Measurements from ENCODE around the gene PADI6.
"Not testable (repeated sequence)": the region's sequence is repeated elsewhere in the genome, so short reads cannot be mapped to it uniquely, and the experiment has no call there.

Gene PADI6

DNA sequence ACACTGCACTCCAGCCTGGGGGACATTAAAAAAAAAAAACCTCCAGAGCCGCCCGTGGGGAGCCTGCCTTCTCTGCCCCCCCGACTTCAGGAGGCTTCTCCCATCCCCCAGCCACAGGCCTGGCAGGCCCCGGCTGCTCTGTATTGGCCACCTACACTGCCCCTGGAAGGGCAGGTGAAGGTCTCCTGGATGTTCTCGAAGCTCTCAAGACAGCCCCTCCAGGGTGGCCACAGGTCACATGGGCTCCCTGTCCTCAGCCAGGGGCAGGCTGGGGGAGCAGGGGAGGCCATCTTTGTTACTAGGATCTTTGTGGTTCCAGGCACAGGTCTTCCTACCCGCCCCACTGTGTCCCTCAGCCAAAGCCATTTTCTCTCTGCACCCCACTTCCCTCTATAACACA lies 32.8 kb downstream of the PADI6 start:
- TF ChIP-seq, protein P1, sequence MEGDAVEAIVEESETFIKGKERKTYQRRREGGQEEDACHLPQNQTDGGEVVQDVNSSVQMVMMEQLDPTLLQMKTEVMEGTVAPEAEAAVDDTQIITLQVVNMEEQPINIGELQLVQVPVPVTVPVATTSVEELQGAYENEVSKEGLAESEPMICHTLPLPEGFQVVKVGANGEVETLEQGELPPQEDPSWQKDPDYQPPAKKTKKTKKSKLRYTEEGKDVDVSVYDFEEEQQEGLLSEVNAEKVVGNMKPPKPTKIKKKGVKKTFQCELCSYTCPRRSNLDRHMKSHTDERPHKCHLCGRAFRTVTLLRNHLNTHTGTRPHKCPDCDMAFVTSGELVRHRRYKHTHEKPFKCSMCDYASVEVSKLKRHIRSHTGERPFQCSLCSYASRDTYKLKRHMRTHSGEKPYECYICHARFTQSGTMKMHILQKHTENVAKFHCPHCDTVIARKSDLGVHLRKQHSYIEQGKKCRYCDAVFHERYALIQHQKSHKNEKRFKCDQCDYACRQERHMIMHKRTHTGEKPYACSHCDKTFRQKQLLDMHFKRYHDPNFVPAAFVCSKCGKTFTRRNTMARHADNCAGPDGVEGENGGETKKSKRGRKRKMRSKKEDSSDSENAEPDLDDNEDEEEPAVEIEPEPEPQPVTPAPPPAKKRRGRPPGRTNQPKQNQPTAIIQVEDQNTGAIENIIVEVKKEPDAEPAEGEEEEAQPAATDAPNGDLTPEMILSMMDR (conservative IDR thresholded peaks at IDR 0.05), result no peak
- H3K27ac ChIP-seq, result no peak overlapping the region

DNA sequence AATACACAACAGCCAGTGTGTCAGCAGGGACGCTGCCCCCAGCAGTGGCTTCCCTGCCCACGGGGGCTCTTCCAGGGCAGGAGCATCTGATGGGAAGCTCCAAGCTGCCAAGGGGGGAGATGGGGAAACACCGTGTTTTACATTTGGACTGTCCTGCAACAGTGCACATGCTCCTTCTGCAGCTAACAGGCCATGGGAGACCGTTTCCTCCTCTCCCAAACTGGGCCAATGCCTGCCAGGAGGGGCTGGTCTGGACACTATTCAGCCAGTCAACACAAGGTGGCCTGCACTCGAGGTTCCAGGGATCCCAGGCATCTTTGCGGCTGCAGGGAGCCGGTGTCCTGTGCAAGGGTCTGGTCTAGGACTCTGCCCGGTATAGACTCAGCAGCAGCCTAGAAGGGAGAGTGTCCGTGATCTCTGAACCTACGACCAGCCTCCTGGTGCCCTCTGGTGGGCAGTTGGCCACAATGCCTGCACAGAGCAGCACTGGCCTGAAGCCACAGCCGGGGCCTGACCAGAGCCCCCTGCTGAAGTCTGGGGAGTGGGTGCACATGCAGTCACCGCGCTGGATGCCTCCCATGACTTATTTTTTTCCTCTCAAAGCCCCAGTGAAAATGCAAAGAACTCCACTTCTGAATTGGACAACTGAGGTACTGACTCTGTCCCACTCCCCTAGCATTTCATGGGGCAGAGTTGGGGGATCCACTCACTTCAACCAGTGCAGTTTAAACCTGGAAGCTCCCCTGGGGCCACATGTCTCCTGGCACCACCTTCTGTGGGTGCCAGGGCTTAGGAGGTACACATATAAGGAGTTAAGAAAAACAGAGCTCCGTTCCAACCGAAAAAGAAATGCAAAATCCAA lies 34.1 kb downstream of the PADI6 start:
- H3K27ac ChIP-seq, result no peak overlapping the region
- TF ChIP-seq, protein P1 (conservative IDR thresholded peaks at IDR 0.05), result peak; percentile 89

DNA sequence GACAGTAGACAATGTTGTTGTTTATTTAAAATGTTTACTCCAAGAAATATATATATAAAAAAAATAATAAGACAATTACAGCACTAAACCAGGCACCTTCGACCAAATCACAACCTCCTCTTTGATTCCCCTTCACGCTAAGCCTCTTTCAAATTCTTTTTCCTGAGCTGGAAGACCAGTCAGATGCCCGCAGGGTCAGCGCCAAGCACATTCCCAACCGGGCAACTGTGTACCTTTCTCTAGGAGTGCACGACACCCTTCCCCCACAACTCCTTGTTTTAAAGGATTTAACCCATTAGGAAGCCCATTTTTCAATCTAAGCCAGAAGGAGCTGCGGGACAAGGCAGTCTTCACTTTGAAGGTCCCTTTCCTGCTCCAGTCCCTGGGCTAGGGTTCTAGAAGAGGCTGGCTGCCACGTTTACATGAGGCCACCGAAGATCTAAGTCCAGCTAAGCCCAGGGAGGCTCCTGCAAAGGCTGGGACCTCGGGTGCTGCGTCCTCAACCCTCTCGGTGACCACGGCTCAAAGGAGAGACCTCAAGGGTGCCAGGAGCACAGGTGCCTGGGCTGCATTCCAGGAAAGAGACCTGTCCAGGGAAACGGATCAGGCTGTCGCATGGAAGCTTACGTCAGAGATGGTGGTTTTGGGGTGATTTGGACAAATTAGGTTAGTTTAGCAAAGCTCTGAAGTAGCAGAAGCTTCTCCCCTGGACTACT lies 34.9 kb downstream of the PADI6 start:
- not testable (repeated sequence) for H3K27ac ChIP-seq

DNA sequence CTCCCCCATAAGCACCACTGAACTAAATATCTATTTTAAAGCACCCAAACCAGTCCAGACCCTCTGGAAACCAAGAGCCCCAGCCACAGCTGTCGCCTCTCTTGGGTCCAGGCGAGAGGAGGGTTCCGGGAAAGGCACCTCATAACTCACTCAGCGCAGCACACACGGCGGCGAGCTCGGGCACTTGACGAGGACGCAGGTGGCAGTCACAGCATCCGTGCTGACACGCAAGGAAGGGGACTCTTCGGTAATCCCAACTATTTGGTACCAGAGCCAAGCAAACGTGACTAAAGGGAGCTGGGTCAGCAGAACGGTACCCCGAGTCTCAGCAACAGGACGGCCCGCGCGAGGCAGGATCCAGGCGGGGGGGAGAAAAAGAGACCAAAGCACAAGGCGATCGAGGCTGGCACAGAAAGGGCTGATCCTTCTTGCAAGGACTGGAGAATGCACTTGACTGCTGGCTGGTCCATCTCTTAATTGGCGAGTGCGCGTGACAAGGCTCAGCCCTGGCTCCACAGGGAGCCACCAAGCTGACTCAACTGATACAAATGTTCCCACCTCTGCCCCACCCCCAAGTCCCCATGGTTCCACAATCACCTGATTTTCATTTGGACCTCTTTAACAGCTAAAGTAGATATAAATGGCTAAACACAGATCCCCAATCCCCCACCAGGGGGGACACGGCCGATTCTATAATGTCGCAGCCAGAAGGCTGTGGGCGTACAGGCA lies 36.0 kb downstream of the PADI6 start:
- not testable (repeated sequence) for H3K27ac ChIP-seq

DNA sequence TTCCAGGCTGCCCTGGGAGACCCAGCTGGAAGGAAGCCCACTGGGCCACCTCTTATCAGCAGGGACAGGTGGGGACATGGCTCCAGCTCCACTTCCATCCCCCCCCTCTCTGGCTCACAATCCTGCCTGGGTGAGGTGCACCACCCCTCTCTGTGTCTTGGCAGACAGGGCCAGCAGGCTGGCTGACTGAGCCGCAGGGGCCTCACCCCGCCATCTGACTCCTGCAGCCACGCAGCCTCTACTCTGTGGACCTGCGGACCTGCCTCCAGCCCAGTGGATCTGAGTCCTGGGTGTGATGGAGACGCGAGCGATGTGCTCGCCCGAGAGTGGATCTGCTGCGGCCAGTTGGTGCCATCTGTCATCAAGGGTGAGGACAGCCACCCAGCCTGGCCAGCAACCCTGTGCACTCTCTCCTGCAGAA lies 37.4 kb downstream of the PADI6 start:
- TF ChIP-seq, protein P1 (conservative IDR thresholded peaks at IDR 0.05), result no peak
- H3K27ac ChIP-seq, result no peak overlapping the region

DNA sequence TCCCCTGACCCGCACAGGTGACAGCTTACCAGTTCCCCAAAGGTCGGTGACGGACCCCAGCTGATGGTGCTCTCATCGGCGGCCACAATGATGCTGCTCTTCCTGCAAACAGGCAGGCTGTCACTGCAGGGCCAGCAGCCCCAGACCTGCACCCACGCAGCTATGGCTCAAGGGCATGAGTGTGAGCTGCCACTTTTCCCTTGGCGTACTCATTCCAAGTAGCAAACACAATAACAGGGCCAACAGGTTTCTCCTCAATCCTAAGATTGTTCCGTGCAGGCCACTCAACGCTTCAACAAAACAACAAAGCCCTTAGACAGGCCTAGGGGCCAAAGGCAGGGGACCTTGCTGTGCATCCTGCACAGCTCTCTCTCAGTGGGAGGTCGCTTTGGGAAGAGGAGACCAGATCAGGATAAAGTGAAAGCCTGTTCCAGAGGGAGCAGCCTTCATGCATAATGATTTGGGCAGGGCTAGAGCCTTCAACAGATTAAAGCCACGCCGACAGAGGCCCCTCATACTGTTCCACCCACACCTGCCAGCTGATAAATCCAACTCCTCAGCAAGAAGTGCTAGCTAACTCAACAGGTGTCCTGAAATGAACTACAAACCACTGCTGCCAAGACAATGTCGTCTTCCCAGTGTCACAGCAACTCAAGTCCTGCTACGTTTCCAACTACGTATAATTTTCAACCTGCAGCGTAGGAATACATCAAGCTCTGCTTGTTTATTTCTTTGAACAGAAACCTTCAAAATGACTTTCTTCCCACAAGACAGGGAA lies 40.3 kb downstream of the PADI6 start:
- H3K27ac ChIP-seq, result peak overlapping the region; percentile 18
- TF ChIP-seq, protein P1 (conservative IDR thresholded peaks at IDR 0.05), result no peak

DNA sequence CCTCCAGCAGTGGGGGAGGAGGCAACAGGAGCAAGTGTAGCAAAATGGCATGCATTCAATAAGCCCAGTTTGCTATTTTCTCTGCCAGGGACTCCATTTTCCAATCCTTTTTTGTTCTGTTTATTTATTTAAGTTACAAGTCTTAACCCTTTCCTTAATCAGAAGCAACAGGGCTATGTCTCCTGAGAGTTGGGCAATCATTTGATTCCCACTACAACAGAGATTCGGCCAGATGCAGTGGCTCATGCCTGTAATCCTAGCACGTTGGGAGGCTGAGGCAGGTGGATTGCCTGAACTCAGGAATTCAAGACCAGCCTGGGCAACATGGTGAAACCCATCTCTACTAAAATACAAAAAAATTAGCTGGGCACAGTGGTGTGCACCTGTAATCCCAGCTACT lies 42.0 kb downstream of the PADI6 start:
- TF ChIP-seq, protein P1 (conservative IDR thresholded peaks at IDR 0.05), result no peak

DNA sequence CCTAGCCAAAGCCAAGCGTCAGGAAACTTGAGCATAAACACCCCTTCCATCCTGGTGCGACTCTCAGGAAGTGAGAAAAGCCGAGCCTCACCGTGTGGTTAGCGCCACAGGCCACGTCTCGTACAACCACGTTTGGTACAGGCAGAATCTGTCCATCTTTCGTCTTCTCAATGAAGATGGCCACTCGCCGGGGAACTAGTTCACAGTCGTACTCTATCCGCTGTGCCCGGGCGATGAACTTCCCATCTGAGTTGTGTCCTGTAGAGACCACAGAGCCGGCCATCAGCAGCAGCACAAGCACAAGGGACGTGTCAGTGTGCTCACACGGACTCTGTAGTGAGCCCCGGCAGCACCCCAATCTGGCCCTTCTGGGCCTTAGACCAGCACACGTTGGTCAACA lies 44.4 kb downstream of the PADI6 start:
- TF ChIP-seq, protein P1 (conservative IDR thresholded peaks at IDR 0.05), result no peak
- no peak overlapping the region for H3K27ac ChIP-seq

More for the DNA sequence above, 42.0 kb downstream of the PADI6 start:
- H3K27ac ChIP-seq, result no peak overlapping the region

All from VCaP (cell line).